DOHH2 (cell line): Measurements from ENCODE around the gene RERG.

ENCODE experiments used
- CTCF ChIP-seq: fragments of 200-600 bp; sonication (generic); IDR thresholded peaks from one replicate; pipeline ENCODE4 v1.5.1; 2014; ENCODE audit warnings: antibody characterized with exemption, mild to moderate bottlenecking, low read depth, low read length; ENCODE audit not compliant: poor library complexity, severe bottlenecking
- EZH2phosphoT487 ChIP-seq: fragments of 200-600 bp; sonication (generic); IDR thresholded peaks from 2 replicates; pipeline ENCODE4 v1.6.1; 2017; ENCODE audit warnings: borderline replicate concordance, mild to moderate bottlenecking, antibody characterized with exemption, low read length, moderate library complexity, mixed read lengths

- no peak for TF ChIP-seq CTCF
- TF ChIP-seq EZH2phosphoT487 = no peak
Measured at GRCh38 chr12:15265875-15266274, 44.7 kb upstream of the RERG start.
